HG02852 (cell line): ENCODE results near the gene OR2V2.
"Not testable (repeated sequence)": the region's sequence is repeated elsewhere in the genome, so short reads cannot be mapped to it uniquely, and the experiment has no call there.

ENCODE experiments used
- ATAC-seq: cut with Tn5 transposase; IDR thresholded peaks from one replicate; pipeline ENCODE4 v1.9.1; 2021; ENCODE audit warnings: mild to moderate bottlenecking, moderate library complexity; ENCODE audit not compliant: unreplicated experiment

OR2V2 gene, protein sequence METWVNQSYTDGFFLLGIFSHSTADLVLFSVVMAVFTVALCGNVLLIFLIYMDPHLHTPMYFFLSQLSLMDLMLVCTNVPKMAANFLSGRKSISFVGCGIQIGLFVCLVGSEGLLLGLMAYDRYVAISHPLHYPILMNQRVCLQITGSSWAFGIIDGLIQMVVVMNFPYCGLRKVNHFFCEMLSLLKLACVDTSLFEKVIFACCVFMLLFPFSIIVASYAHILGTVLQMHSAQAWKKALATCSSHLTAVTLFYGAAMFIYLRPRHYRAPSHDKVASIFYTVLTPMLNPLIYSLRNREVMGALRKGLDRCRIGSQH

DNA sequence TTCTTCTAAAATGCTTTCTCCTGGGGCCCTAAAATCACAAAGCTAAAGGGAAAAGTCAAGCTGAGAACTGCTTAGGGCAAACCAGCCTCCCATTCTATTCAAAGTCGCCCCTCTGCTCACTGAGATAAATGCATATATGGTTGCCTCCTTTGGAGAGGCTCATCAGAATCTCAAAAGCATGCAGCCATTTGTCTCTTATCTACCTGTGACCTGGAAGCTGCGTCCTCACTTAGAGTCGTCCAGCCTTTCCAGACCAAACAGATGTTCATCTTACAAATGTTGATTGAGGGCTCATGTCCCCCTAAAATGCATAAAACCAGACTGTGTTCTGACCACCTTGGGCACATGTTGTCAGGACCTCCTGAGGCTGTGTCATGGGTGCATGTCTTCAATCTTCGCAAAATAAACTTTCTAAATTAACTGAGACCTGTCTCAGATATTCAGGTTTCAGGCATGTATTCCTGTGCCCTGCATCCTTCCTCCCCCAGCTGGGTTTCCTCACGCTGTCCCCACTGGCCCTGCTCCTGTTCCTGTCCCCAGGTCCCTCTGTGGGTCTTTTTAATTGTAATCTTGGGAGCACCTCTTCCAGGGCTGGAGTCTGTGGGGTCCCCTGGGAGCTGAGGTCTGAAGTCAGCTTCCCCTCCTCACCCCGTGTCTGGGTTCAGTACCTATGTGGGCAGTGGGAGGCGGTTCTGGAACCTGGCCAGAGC lies at the start of gene OR2V2:
Gene OR2V2 (plus strand): TSS at position 660 of the 710 bp plus-strand sequence. CDS start 7,357 bp downstream, outside the sequence.
- ATAC-seq = not testable (repeated sequence)

DNA sequence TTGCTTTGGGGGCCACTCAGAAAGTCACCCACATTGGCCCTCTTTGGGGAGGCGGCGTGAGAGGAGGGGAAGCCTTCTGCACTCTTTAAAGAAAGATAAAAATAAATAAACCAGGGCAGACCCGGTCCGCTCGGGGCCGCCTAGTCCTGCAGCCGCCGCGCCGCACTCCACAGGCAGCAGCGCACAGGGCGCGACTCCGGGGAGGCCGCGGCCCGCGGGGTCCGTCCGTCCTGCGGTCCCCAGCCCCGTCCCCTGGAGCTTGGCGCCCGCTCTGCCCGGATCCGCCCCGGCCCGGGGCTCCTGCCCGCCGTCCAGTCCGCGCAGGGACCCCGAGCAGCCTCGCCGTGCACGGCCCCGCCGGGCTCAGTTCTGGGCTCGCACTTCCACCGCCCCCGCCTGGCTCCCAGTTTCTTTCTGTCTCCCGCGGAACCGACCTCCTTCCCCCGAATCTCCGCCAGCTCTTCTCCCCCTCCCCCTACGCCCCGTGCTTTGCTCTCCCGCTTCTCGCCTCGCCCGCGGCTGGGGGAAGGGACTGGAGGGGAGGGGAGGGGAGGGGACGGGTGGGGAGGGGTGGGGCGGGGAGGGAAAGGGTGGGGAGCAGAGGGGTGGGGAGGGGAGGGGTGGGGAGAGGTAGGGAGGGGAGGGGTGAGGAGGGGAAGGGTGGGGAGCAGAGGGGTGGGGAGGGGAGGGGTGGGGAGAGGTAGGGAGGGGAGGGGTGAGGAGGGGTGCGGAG lies 49.5 kb upstream of the OR2V2 start:
- not testable (repeated sequence) for ATAC-seq

DNA sequence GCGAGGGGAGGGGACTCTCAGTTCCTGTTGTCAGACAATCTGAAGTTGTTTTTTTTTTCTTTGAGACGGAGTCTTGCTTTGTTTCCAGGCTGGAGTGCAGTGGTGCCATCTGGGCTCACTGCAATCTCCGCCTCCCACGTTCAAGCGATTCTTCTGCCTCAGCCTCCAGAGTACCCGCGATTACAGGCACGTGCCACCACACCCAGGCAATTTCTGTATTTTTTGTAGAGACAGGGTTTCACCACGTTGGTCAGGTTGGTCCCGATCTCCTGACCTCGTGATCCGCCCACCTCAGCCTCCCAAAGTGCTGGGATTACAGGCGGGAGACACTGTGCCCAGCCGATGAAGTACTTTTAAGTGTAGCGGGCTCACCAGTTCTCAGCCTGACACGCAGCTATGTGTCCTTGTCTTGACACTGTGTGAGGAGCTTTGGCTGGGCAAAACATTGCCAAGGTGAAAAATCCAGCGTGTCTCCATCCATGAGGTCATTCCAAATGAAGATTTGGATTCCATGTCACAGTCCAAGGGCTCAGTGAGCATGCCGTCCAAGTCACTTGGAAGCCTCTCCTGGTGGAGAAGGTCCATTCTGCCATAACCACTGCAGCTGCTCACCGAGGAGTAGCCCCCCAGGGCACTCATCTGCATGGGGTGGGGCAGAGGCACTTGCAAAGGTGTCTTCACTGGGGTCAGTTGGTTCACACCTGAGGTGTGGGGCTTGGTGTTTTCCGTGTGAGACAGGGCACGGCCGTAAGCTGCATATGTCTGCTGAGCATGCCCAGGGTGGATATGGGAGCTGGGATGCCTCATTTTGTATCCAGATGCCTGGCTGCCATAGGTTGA lies 48.4 kb upstream of the OR2V2 start:
- ATAC-seq = no peak

DNA sequence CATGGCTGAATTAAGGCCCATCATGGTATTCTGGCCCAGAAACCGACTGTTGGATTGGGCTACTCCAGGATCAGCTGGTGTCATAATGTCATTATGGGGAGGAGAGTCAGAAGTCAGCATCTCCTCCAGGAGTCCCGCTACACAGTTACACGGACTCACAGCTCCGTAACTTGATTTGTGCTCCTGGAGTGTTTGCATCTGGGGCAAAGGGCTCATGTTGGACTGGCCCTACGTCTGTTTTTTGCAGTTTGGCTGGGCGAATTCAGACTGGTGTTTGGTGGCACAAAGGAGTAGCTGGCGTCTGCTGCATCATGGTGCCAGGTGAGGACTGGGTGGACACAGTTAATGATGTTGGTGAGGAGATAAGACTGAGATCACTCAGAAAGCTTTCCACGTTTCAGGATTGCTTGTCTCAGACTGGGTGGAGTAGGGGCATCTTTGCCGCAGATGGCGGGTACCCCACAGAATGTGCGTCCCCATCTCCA lies 47.7 kb upstream of the OR2V2 start:
- ATAC-seq = no peak

DNA sequence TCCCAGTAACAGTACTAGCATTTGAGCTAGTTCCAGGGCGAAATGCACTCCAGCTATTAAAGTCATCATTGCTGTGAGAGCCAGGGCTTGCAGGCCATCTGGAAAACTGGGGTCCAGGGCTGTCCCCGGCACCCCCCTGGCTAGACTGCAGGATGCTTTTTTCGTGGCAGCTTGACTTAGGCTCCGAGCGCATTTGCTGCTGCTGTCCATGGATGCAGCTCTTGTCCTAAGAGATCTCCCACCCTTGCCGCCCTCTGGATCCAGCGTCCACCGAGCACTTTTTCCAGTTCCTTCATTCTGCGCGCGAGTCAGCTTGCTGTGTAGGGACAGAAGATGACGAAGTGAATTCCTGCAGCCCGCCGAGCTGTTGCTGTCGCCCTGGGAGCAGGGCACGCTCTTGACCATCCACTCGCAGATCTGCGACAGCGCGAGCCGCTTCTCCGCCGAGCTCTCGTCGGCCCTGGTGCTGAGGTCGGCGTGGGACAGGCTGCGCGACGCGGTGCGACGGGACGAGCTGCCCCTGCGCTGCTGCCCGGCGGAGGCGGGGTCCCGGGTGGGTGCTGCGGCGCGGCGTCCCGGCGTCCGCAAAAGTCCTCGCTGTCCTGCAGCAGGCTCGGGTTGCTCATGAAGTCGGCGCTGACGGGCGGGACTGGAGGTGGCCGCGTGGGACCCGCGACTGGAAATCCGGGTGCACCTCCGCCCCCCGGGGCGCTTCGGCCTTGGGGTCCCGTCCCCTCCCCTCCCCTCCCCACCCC lies 47.1 kb upstream of the OR2V2 start:
- ATAC-seq = no peak

DNA sequence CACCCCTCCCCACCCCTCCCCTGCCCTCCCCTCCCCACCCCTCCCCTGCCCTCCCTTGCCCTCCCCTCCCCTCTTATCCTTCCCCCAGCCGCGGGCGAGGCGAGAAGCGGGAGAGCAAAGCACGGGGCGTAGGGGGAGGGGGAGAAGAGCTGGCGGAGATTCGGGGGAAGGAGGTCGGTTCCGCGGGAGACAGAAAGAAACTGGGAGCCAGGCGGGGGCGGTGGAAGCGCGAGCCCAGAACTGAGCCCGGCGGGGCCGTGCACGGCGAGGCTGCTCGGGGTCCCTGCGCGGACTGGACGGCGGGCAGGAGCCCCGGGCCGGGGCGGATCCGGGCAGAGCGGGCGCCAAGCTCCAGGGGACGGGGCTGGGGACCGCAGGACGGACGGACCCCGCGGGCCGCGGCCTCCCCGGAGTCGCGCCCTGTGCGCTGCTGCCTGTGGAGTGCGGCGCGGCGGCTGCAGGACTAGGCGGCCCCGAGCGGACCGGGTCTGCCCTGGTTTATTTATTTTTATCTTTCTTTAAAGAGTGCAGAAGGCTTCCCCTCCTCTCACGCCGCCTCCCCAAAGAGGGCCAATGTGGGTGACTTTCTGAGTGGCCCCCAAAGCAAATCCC lies 46.2 kb upstream of the OR2V2 start:
- ATAC-seq = not testable (repeated sequence)

DNA sequence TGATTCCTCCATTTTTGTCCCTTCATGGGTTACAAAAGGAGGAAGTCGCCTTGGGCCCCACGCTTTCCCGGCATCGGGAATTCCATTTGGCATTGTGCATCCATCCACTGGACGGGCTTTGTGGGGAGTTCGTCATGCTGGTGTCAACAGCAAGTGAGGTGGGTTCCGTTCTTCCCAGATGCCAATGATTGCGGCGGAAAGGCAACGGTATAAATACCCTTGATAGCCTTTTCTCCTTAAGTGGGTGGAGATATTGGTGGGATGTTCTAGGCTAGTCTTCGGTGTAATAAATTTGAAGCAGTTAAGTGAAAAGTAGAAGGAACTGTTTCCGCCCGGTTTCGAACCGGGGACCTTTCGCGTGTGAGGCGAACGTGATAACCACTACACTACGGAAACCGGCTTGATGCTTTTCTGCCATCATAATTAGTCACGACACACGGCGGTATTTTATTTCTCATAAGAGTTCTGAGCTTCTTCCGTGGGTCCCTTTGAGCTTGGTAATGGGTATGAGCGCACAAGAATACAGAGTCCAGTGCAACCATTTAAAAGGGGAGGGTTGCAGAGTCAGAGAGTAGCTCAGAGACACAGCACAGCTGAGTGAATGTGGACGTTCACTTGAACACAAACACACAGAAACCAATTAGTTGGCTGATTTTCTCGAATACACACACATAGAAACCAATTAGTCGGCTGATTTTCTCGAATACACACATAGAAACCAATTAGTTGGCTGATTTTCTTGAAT lies 45.3 kb upstream of the OR2V2 start:
- not testable (repeated sequence) for ATAC-seq

DNA sequence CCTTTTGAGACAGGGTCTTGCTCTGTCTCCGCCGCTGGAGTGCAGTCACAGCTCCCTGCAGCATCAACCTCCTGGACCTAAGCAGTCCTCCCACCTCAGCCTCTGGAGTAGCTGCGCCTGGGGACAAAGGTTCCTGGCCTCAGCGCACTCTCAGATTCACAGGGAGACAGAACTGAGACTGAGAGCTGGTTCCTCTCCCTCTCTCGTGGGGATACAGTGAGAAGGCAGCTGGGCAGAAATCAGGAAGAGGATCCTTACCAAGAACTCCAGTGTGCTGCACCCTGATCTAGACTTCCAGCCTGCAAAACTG lies 43.2 kb upstream of the OR2V2 start:
- ATAC-seq = not testable (repeated sequence)

DNA sequence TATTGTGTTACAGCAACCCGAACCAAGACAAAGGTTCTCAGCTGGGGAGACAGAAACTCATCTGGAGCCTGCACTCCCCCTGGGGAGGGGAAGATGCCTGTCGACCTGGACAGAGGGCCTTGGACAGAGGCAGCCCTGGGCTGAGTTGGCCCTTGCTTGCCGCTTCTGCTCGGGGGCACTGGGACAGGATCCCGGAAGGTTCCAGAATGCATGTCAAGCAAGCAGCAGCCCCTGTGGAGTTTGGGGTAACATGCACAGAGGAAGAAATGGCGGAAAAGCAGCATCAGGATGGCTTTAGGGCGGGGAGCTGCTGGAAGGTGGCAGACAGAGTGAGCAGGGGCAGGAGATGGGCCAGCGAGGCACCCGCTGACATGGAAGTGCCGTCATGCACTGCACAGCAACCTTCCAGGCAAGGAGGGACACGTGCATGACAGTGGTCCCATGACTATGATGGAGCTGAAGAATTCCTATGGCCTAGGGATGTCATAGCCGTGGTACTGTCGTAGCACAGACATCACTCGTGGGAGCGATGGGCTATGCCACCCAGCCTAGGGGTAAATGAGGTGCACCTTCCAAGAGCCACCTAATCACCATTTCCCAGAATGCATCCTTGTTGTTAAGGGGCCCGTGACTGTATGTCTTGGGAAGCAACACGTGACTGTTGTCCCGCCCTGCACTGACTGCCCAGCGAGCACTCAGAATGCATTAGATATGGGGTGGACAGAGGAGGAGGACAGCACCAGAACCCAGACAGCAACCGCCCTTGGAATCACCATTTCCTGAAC lies 42.6 kb upstream of the OR2V2 start:
- ATAC-seq = not testable (repeated sequence)

DNA sequence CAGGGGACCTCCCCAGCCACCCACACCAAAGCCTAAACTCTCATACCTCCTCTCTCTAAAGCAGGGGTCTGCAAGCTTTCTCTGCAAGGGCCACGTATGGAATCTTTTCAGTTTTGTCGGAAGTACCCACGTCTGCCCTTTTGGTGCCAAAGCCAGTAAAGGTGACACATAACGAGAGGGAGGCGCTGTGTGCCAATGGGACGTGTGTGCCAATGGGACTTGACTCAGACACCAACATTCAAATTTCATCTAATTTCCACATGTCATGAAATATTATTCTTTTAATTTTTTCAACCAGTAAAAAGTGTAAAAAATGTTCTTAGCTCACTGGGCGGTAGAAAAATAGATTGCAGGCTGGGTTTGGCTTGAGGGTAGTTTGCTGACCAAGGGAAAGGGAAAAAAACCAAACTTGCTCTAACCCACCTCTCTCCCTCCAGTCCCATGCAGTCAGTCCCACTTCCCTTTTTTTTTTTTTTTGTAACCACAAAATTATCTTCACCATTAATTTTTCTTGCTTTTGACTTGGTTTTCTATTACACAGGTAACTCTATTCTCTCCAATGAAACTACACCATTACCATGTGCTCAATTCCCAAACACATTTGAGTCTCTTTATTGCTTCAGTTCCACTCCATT lies 41.9 kb upstream of the OR2V2 start:
- ATAC-seq = no peak

DNA sequence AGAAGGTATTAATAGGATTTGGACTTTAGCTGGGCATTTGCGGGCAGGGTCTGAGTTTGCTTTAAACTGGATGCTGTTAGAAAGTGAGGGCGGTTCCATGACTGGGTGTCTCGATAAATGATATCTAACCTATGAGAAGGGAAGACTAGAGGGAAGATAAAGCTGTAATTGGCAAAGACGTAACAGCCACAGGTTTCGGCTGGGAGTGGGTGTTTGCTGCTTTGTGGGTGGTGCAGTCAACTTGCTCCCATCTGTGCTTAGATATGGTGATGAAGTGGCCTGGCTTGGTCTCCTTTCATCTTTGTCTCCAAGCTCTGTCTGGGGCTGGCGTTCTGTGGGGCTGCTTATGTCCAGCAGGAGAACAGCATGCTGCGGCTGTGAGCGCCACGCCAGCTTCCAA lies 39.7 kb upstream of the OR2V2 start:
- no peak for ATAC-seq

DNA sequence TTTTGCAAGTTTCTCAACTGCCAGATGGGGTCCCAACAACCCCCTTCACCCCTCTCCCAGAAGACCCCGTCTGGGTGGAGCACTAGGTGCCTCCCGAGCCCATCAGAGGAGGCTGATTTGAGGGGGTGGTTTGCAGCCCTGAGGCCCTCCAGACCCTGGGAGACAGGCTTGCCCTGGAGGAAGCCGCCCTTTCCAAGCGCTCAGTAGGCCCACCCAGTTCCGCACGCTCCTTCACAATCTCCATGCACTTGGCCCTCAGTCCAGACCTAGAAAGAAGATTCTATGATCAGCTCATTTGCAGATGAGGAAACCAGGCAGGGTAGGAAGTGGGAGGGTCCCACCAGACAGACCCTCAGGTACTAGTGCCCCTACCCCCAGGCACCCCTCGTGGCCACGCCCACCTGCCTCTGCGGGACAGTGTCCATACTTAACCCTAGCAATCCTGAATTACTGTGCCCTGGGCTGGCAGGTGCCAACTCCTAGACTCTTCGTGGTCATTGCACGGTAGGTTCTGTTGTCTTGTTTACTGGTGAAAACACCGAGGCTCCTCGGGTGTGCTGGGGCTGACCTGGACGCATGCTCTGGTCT lies 38.7 kb upstream of the OR2V2 start:
- no peak for ATAC-seq

DNA sequence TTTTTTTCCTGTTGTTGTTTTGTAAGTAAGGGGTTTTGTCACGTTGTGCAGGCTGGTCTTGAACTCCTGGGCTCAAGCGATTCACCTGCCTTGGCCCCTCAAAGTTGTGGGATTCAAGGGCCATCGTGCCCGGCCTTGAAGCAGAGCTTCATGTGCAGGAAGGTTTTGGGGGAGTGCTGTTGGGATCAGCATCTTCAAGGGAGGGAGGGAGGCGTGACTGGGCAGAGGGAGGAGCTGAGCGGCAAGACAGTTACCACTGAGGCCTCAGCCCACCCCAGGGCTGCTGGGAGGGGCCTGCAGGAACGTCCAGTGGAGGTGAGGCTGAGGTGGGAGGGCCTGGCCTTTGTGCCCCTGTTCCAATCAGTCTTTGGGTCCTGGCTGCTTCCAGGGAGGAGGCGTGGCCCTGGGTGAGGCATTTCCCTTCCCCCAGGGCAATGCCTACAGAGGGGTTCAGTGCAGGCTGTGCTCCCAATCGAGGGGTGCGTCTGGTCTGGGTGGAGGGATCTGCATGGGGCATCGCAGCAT lies 37.8 kb upstream of the OR2V2 start:
- ATAC-seq = no peak

DNA sequence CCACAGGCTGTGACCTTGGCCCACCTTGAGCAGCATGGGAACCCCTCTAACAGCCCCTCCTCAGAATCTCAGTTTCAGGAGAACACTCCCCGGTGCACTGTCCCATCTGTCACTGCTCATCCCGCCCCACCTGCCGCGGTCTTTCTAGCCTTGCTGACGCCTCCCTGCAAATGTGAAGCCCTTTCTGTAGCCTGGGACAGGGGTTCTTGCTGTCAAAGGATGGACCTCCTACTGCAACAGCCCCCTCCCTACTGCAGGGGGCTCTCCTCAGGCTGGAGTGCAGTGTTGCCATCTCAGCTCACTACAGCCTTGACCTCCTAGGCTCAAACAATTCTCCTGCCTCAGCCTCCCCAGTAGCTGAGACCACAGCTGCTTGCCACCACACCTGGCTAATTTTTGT lies 36.4 kb upstream of the OR2V2 start:
- ATAC-seq = no peak

DNA sequence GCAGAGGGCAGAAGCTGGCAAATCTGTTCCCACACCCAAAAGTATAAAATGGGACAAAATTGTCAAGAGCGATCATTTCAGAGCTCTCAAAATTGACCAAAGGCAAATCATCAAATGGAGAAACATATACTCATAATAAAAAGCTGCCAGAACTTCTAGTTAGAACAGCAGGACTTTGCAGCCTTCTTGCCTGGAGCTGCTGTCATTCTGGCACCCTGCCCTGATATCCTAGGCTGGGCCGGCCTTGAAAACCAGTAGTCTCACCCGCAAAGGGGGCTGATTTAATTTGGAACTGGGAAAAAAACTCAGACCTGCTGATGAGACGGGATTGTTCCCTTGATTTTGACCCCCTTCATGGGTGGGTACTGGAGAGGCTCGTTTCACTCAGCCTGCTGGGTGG lies 34.9 kb upstream of the OR2V2 start:
- ATAC-seq = no peak

DNA sequence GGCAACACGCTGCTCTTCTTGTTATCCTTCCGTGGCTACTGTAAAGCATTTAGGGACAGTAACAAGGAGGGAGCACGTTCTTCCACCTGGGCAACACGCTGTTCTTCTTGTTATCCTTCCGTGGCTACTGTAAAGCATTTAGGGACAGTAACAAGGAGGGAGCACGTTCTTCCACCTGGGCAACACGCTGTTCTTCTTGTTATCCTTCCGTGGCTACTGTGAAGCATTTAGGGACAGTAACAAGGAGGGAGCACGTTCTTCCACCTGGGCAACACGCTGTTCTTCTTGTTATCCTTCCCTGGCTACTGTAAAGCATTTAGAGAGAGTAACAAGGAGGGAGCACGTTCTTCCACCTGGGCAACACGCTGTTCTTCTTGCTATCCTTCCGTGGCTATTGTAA lies 33.8 kb upstream of the OR2V2 start:
- ATAC-seq = not testable (repeated sequence)

DNA sequence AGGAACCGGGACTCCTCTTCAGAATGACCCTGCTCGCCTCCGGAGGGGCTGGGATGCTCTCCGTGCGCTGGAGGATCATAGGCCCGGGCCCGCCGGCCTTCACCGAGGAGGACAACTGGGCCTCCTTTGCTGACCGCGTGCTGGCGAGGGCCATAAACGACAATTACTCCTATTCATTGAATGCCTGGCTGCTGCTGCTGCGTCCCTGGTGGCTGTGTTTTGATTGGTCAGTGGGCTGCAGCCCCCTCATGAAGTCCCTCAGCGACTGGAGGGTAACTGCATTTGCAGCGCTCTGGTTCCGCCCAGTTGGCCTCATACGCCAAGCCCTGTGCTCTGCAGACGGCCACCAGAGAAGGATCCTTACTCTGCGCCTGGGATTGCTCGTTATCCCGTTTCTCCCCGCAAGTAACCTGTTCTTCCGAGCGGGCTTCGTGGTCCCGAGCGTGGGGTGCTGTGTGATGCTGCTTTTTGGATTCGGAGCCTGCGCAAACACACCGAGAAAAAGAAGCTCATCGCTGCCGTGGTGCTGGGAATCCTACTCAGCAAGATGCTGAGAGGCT lies 33.0 kb upstream of the OR2V2 start:
- ATAC-seq = no peak
